Non-pigmented ciliary epithelial cell (primary cell): ENCODE measurements around the gene MAGEC1.
"Not testable (repeated sequence)": the region's sequence is repeated elsewhere in the genome, so short reads cannot be mapped to it uniquely, and the experiment has no call there.

ENCODE experiments used
- DNase-seq: peaks from one replicate; pipeline ENCODE4 v3.0.0-alpha.2; 2010; ENCODE audit warnings: low read depth

MAGEC1 gene

GRCh38 chrX:141903400-141904155 is at the start of gene MAGEC1:
TSS of gene MAGEC1 (plus strand) at chrX:141903894. CDS start at chrX:141905073, 1,179 bp downstream.
- no peak for DNase-seq

GRCh38 chrX:141857479-141857878 is 46.2 kb upstream of the MAGEC1 start:
- no peak for DNase-seq

GRCh38 chrX:141879616-141880015 is 24.1 kb upstream of the MAGEC1 start:
- DNase-seq, result no peak

GRCh38 chrX:141888811-141889210 is 14.9 kb upstream of the MAGEC1 start:
- not testable (repeated sequence) for DNase-seq

- no peak for DNase-seq
These were observed 9.0 kb upstream of the MAGEC1 start for GRCh38 chrX:141894733-141895132.

- no peak for DNase-seq
These were observed 6.0 kb upstream of the MAGEC1 start for GRCh38 chrX:141897690-141898089.

- DNase-seq, result no peak
These were observed 1.3 kb upstream of the MAGEC1 start for GRCh38 chrX:141902366-141902765.

- no peak for DNase-seq
These were observed 568 bp downstream of the MAGEC1 start for GRCh38 chrX:141904262-141904661.

GRCh38 chrX:141917801-141918200 is 14.1 kb downstream of the MAGEC1 start:
- no peak for DNase-seq

- no peak for DNase-seq
These were observed 20.6 kb downstream of the MAGEC1 start for GRCh38 chrX:141924293-141924692.

- no peak for DNase-seq
These were observed 24.7 kb downstream of the MAGEC1 start for GRCh38 chrX:141928432-141928831.

GRCh38 chrX:141934059-141934641 is 30.5 kb downstream of the MAGEC1 start:
- no peak for DNase-seq

GRCh38 chrX:141935645-141936044 is 32.0 kb downstream of the MAGEC1 start:
- no peak for DNase-seq

- DNase-seq, result peak; percentile 1
These were observed 32.4 kb downstream of the MAGEC1 start for GRCh38 chrX:141936080-141936479.

GRCh38 chrX:141941234-141941633 is 37.5 kb downstream of the MAGEC1 start:
- DNase-seq, result no peak

- no peak for DNase-seq
These were observed 41.7 kb downstream of the MAGEC1 start for GRCh38 chrX:141945426-141945825.

- no peak for DNase-seq
These were observed 43.7 kb downstream of the MAGEC1 start for GRCh38 chrX:141947350-141947749.

- no peak for DNase-seq
These were observed 48.9 kb downstream of the MAGEC1 start for GRCh38 chrX:141952603-141953002.

- DNase-seq, result no peak
These were observed 55.0 kb downstream of the MAGEC1 start for GRCh38 chrX:141958675-141959074.
